GM12878 (cell line): Measurements from ENCODE around the gene CDCA7. TPM values are rescaled to one million over a fixed set of nuclear protein-coding genes. Genes with fewer than 3 reads are reported as not detected.

Experiments
- ATAC-seq: fragments of 200-7000 bp; cut with Tn5 transposase; 3 replicates; pipeline ENCODE4 v1.9.1; 2020; ENCODE audit warnings: mild to moderate bottlenecking, moderate library complexity
- BruUV-seq: library from RNA; stranded (reverse); fragments of 400-500 nt; replicated peaks from 2 replicates; lab custom pipeline; 2021; lab: Mats Ljungman, UMichigan
- CTCF ChIA-PET: fragments of 300-600 bp; sonication (Branson Sonifier 250); formaldehyde crosslinking; extraction: SDS; loops from one replicate; lab custom pipeline; 2021; ENCODE audit warnings: inconsistent platforms; lab: Yijun Ruan, JAX
- POLR2A ChIA-PET: fragments of 350-600 bp; formaldehyde crosslinking; extraction: SDS; loops from one replicate; lab custom pipeline; 2021; ENCODE audit warnings: inconsistent platforms; lab: Charles Lee
- RAD21 ChIA-PET: fragments of 300-600 bp; sonication (Branson Sonifier 250); formaldehyde crosslinking; loops from one replicate; lab custom pipeline; 2023; ENCODE audit warnings: antibody characterized with exemption; ENCODE audit not compliant: unreplicated experiment; lab: Charles Lee
- SMC1A ChIA-PET: fragments of 300-600 bp; sonication (Branson Sonifier 250); formaldehyde crosslinking; loops from one replicate; lab custom pipeline; 2023; ENCODE audit not compliant: unreplicated experiment, uncharacterized antibody; lab: Charles Lee
- DNase-seq: peaks from one replicate; pipeline ENCODE4 v3.0.0-alpha.2; 2011; ENCODE audit warnings: low read depth, low spot score
- FAIRE-seq: peaks from 3 replicates; lab custom pipeline; 2011; peaks lifted over from hg19 to GRCh38; lab: Jason Lieb, UNC
- H2AFZ ChIP-seq: 2 replicates; pipeline ENCODE4 v1.6.0; 2011; ENCODE audit warnings: low read depth, low read length, control low read depth; ENCODE audit not compliant: control insufficient read depth
- H3K27ac ChIP-seq: 2 replicates; pipeline ENCODE4 v1.5.1; 2011; ENCODE audit warnings: control low read depth; ENCODE audit not compliant: control insufficient read depth, insufficient read depth
- H3K27me3 ChIP-seq, 2 experiments: replicated peaks in 1 of 2; 2 replicates each; pipeline versions ENCODE4 v1.6.0 to v1.6.1; 2011; ENCODE audit warnings: low read length in 1 of 2; ENCODE audit not compliant: control insufficient read depth in 2 of 2, insufficient read depth in 2 of 2
- H3K36me3 ChIP-seq, 2 experiments: 2 replicates each; pipeline ENCODE4 v1.5.1; 2011; ENCODE audit warnings: low read length in 1 of 2; ENCODE audit not compliant: control insufficient read depth in 2 of 2, insufficient read depth in 2 of 2
- H3K4me1 ChIP-seq: 2 replicates; pipeline ENCODE4 v1.6.1; 2011; ENCODE audit warnings: mild to moderate bottlenecking, low read length, moderate library complexity, mixed read lengths; ENCODE audit not compliant: control insufficient read depth, insufficient read depth
- H3K4me2 ChIP-seq: 2 replicates; pipeline ENCODE4 v1.6.0; 2011; ENCODE audit warnings: control low read depth; ENCODE audit not compliant: control insufficient read depth, insufficient read depth
- H3K4me3 ChIP-seq: fragments of 200-600 bp; sonication (generic); 2 replicates; pipeline ENCODE4 v1.5.1; 2016
- H3K79me2 ChIP-seq: 2 replicates; pipeline ENCODE4 v1.6.0; 2011; ENCODE audit warnings: low read length; ENCODE audit not compliant: control insufficient read depth, insufficient read depth
- H3K9ac ChIP-seq: 2 replicates; pipeline ENCODE4 v1.8.0; 2011; ENCODE audit warnings: low read length, control low read depth, mixed read lengths; ENCODE audit not compliant: control insufficient read depth, insufficient read depth
- H3K9me3 ChIP-seq: replicated peaks from 3 replicates; pipeline ENCODE4 v1.5.1; 2011; ENCODE audit warnings: mild to moderate bottlenecking, low read length; ENCODE audit not compliant: control insufficient read depth, insufficient read depth
- H4K20me1 ChIP-seq: 2 replicates; pipeline ENCODE4 v1.6.0; 2011; ENCODE audit not compliant: control insufficient read depth, insufficient read depth
- FOXK2 ChIP-seq: fragments of 450-650 bp; IDR thresholded peaks from 2 replicates; pipeline ENCODE4 v1.6.1; 2017; ENCODE audit warnings: mild to moderate bottlenecking, moderate library complexity
- JUNB ChIP-seq: IDR thresholded peaks from 2 replicates; pipeline ENCODE4 v1.6.1; 2016; ENCODE audit warnings: antibody characterized with exemption, mild to moderate bottlenecking
- JUND ChIP-seq: IDR thresholded peaks from 2 replicates; pipeline ENCODE4 v1.6.1; 2012; ENCODE audit warnings: low read depth, mild to moderate bottlenecking, low read length, improper control_type of control experiment, moderate library complexity
- NBN ChIP-seq: fragments of 450-650 bp; IDR thresholded peaks from 2 replicates; pipeline ENCODE4 v1.6.1; 2016
- NFXL1 ChIP-seq: fragments of 450-650 bp; IDR thresholded peaks from 2 replicates; pipeline ENCODE4 v1.6.1; 2017; ENCODE audit warnings: antibody characterized with exemption, mild to moderate bottlenecking, borderline replicate concordance
- POLR2AphosphoS2 ChIP-seq: IDR thresholded peaks from 2 replicates; pipeline ENCODE4 v1.6.1; 2011; ENCODE audit warnings: low read depth, mild to moderate bottlenecking, low read length, improper control_type of control experiment, moderate library complexity
- RAD21 ChIP-seq: IDR thresholded peaks from 2 replicates; pipeline ENCODE4 v1.6.1; 2011; ENCODE audit warnings: mild to moderate bottlenecking, low read depth, low read length, moderate library complexity; ENCODE audit not compliant: insufficient read depth
- SIN3A ChIP-seq: IDR thresholded peaks from 2 replicates; pipeline ENCODE4 v1.6.1; 2012; ENCODE audit warnings: low read depth, low read length, improper control_type of control experiment
- TAF1 ChIP-seq: IDR thresholded peaks from 2 replicates; pipeline ENCODE4 v1.6.1; 2011; ENCODE audit warnings: mild to moderate bottlenecking, low read depth, low read length, borderline replicate concordance
- TCF7 ChIP-seq: IDR thresholded peaks from 2 replicates; pipeline ENCODE4 v1.6.1; 2014; ENCODE audit warnings: antibody characterized with exemption, borderline replicate concordance
- ZZZ3 ChIP-seq: IDR thresholded peaks from 2 replicates; pipeline ENCODE4 v1.6.1; 2011; ENCODE audit warnings: low read depth; ENCODE audit not compliant: control insufficient read depth, insufficient read length
- WGBS: methylation state at CpG from one replicate; pipeline ENCODE4 v1.1.6; 2016; ENCODE audit warnings: low lambda C conversion rate; ENCODE audit not compliant: insufficient replicate concordance, insufficient coverage; ENCODE audit errors: missing lambda C conversion rate; 5-methylcytosine and 5-hydroxymethylcytosine counted together
- in situ Hi-C: fragments of 300-500 bp; cut with MboI; formaldehyde crosslinking; loops from 9 replicates; pipeline ENCODE4 v1.14.3; 2018; ENCODE audit warnings: mixed read lengths
- intact Hi-C: fragments of 100-400 bp; cut with micrococcal nuclease; formaldehyde crosslinking; loops from one replicate; pipeline ENCODE4 v1.14.2; 2022; ENCODE audit not compliant: unreplicated experiment
- polyA plus RNA-seq, 11 experiments: library from polyadenylated mRNA; depleted of rRNA in 4 of 11; unstranded in 6 of 11; stranded (reverse) in 5 of 11; fragments of >200 nt; fragmentation: Nextera tagmentation in 4 of 11; fragmentation: Illumina TruSeq in 1 of 11; extraction: Ambion mirVana in 4 of 11; extraction: Trizol in 1 of 11; gene quantifications; 1 replicate in 1 of 11; 2 replicates in 10 of 11; pipeline versions ENCODE4 v1.2.1 to v1.2.3, GENCODE V29; 2011 to 2016; ENCODE audit warnings: inconsistent platforms in 2 of 11, missing spikeins in 2 of 11, low read depth in 1 of 11
- total RNA-seq, 4 experiments: library from RNA; depleted of rRNA in 3 of 4; stranded (reverse); fragments of >200 nt in 3 of 4; fragmentation: Illumina TruSeq in 1 of 4; extraction: Trizol in 1 of 4; gene quantifications; 2 replicates each; pipeline versions ENCODE4 v1.2.1 to v1.2.3, GENCODE V29; 2013 to 2021
- TF ChIP-seq, protein P1 (sequence below): fragments of 450-650 bp; conservative IDR thresholded peaks from 2 replicates; pipeline ENCODE4 v1.6.1; 2017; ENCODE audit warnings: mild to moderate bottlenecking, moderate library complexity
- TF ChIP-seq, protein P2 (sequence below): IDR thresholded peaks from 2 replicates; pipeline ENCODE4 v1.6.1; 2011; ENCODE audit warnings: borderline replicate concordance, low read depth, mild to moderate bottlenecking, moderate library complexity, mixed read lengths, low read length; ENCODE audit not compliant: insufficient read depth; ENCODE audit errors: extremely low read length
- TF ChIP-seq, protein P3 (sequence below): fragments of 450-650 bp; IDR thresholded peaks from 2 replicates; pipeline ENCODE4 v1.6.1; 2017; ENCODE audit warnings: mild to moderate bottlenecking, moderate library complexity
- TF ChIP-seq, protein P4 (sequence below): fragments of 450-650 bp; IDR thresholded peaks from 2 replicates; pipeline ENCODE4 v1.6.1; 2017; ENCODE audit warnings: mild to moderate bottlenecking

The CDCA7 gene
- total and polyA plus RNA-seq, 10 of the 15 experiments (the other 5 are each of a cell fraction or from before 2014, with no cell fraction given) = 23.5 to 71.3 (median 40.8) TPM

DNA sequence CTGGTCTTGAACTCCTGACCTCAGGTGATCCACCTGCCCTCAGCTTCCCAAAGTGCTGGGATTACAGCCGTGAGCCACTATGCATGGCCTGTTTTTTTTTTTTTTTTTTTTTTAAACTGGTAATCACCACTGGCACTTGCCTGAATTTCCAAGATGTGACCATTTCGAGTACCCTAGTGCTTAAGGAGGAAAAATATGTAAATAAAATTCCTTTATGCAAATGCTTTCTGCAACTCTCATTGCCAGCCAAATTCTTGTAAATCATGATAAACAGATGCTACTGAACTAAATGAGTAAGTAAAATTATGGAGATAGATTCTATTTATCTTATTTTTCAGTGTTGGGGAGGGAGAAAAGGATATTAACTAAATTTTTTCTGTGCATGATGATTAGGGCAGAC lies 18.6 kb downstream of the CDCA7 start:
- Histone ChIP-seq H3K4me2 (no peak overlapping the region), H4K20me1 (no peaks in the 10 kb centered on the region), H3K4me1 (peaks cover 6% of the 10 kb centered on the region), H3K79me2 (no peaks in the 10 kb centered on the region), H3K9me3 (no peaks in the 10 kb centered on the region), H3K27ac (no peak overlapping the region), H3K4me3 (no peak overlapping the region), H3K9ac (no peak overlapping the region), H3K27me3 (no peaks in the 10 kb centered on the region), H2AFZ (no peak overlapping the region), H3K36me3 (peaks cover 0 to 3% of the 10 kb centered on the region in 2 experiments; a peak in 2 of 4 replicates)
- POLR2A ChIA-PET = no interaction called here
- intact Hi-C loops = no loop called here
- ATAC-seq (no peak), DNase-seq (no peak), FAIRE-seq (no peak)
- RAD21 ChIA-PET = no interaction called here
- in situ Hi-C loops = no loop called here
- BruUV-seq = no TSS peak
- 100% methylated on average over 2 of the region's 2 CpGs for WGBS
- CTCF ChIA-PET = interaction anchor here (1.6 kb wide), 1 partner anchor 29 kb away, joined by 4 read pairs; no protein-coding TSS in a partner anchor
- SMC1A ChIA-PET = no interaction called here
- TF ChIP-seq TAF1 (no peak), POLR2AphosphoS2 (no peak), NBN (no peak), RAD21 (no peak), NFXL1 (no peak), TCF7 (no peak), ZZZ3 (no peak), SIN3A (no peak), JUND (no peak), FOXK2 (no peak), JUNB (no peak)
- TF ChIP-seq, protein P1, sequence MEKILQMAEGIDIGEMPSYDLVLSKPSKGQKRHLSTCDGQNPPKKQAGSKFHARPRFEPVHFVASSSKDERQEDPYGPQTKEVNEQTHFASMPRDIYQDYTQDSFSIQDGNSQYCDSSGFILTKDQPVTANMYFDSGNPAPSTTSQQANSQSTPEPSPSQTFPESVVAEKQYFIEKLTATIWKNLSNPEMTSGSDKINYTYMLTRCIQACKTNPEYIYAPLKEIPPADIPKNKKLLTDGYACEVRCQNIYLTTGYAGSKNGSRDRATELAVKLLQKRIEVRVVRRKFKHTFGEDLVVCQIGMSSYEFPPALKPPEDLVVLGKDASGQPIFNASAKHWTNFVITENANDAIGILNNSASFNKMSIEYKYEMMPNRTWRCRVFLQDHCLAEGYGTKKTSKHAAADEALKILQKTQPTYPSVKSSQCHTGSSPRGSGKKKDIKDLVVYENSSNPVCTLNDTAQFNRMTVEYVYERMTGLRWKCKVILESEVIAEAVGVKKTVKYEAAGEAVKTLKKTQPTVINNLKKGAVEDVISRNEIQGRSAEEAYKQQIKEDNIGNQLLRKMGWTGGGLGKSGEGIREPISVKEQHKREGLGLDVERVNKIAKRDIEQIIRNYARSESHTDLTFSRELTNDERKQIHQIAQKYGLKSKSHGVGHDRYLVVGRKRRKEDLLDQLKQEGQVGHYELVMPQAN = no peak
- TF ChIP-seq, protein P2, sequence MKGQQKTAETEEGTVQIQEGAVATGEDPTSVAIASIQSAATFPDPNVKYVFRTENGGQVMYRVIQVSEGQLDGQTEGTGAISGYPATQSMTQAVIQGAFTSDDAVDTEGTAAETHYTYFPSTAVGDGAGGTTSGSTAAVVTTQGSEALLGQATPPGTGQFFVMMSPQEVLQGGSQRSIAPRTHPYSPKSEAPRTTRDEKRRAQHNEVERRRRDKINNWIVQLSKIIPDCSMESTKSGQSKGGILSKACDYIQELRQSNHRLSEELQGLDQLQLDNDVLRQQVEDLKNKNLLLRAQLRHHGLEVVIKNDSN = no peak
- TF ChIP-seq, protein P3, sequence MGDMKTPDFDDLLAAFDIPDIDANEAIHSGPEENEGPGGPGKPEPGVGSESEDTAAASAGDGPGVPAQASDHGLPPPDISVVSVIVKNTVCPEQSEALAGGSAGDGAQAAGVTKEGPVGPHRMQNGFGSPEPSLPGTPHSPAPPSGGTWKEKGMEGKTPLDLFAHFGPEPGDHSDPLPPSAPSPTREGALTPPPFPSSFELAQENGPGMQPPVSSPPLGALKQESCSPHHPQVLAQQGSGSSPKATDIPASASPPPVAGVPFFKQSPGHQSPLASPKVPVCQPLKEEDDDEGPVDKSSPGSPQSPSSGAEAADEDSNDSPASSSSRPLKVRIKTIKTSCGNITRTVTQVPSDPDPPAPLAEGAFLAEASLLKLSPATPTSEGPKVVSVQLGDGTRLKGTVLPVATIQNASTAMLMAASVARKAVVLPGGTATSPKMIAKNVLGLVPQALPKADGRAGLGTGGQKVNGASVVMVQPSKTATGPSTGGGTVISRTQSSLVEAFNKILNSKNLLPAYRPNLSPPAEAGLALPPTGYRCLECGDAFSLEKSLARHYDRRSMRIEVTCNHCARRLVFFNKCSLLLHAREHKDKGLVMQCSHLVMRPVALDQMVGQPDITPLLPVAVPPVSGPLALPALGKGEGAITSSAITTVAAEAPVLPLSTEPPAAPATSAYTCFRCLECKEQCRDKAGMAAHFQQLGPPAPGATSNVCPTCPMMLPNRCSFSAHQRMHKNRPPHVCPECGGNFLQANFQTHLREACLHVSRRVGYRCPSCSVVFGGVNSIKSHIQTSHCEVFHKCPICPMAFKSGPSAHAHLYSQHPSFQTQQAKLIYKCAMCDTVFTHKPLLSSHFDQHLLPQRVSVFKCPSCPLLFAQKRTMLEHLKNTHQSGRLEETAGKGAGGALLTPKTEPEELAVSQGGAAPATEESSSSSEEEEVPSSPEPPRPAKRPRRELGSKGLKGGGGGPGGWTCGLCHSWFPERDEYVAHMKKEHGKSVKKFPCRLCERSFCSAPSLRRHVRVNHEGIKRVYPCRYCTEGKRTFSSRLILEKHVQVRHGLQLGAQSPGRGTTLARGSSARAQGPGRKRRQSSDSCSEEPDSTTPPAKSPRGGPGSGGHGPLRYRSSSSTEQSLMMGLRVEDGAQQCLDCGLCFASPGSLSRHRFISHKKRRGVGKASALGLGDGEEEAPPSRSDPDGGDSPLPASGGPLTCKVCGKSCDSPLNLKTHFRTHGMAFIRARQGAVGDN = no peak
- TF ChIP-seq, protein P4, sequence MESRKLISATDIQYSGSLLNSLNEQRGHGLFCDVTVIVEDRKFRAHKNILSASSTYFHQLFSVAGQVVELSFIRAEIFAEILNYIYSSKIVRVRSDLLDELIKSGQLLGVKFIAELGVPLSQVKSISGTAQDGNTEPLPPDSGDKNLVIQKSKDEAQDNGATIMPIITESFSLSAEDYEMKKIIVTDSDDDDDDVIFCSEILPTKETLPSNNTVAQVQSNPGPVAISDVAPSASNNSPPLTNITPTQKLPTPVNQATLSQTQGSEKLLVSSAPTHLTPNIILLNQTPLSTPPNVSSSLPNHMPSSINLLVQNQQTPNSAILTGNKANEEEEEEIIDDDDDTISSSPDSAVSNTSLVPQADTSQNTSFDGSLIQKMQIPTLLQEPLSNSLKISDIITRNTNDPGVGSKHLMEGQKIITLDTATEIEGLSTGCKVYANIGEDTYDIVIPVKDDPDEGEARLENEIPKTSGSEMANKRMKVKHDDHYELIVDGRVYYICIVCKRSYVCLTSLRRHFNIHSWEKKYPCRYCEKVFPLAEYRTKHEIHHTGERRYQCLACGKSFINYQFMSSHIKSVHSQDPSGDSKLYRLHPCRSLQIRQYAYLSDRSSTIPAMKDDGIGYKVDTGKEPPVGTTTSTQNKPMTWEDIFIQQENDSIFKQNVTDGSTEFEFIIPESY = no peak
